ENCODE results near the gene C1orf141. TPM values are rescaled to one million over a fixed set of nuclear protein-coding genes. Genes with fewer than 3 reads are reported as not detected.

C1orf141 gene
- polyA plus RNA-seq, 1 donor (not counting 4 experiments of a cell fraction or from before 2014, with no cell fraction given) = not detected

DNA sequence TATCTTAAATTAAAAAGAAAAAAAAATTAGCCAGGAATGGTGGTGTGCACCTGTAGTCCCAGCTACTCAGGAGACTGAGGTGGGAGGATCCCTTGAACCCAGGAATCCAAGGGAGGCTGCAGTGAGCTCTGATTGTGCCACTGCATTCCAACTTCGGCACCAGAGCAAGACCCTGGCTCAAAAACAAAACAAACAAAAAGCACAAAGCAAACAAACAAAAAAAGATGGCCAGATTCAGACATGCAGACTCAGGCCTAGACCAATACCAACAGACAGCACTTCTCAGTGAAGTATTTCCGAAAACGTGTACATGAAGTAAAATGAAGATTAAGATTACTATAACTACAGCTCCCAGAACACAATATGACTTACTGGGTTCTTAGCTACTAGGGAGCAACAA is 91.4 kb downstream of the C1orf141 start:
- no peaks in the 10 kb centered on the region for H3K9me3 ChIP-seq (ENCODE audit: control insufficient read depth, low read depth, low read length)
- peaks cover 8 to 10% of the 10 kb centered on the region in 2 experiments for H3K36me3 ChIP-seq (ENCODE audit: control insufficient read depth in 2 of 2, extremely low read depth in 1 of 2, insufficient read depth in 2 of 2, low read length in 2 of 2)
- H3K27me3 ChIP-seq (ENCODE audit: control insufficient read depth, extremely low read depth, insufficient read depth, low read length) = no peaks in the 10 kb centered on the region
- H3K9me1 ChIP-seq (ENCODE audit: control insufficient read depth, extremely low read depth, insufficient read depth, low read length) = no peaks in the 10 kb centered on the region
- no peak overlapping the region for H2AFZ ChIP-seq (ENCODE audit: control insufficient read depth, low read length)
- no peak overlapping the region for H3K27ac ChIP-seq (ENCODE audit: control insufficient read depth, insufficient read depth, low read length)
- no peak overlapping the region for H3K4me3 ChIP-seq (ENCODE audit: control insufficient read depth in 2 of 3, extremely low read depth in 1 of 3, insufficient read depth in 2 of 3, low read depth in 1 of 3, low read length in 3 of 3)
- TF ChIP-seq EZH2 (IDR thresholded peaks at IDR 0.05; ENCODE audit: low read length) (no peak), CTCF (optimal IDR thresholded peaks at IDR 0.05 in 1 of 3, IDR thresholded peaks at IDR 0.05 in 1 of 3, conservative IDR thresholded peaks at IDR 0.05 in 1 of 3; ENCODE audit: extremely low read depth in 1 of 3, insufficient read depth in 2 of 3, low read length in 3 of 3) (no peak)
- no peak for FAIRE-seq
- no peaks in the 10 kb centered on the region for H4K20me1 ChIP-seq (ENCODE audit: control insufficient read depth, extremely low read depth, insufficient read depth, low read length)
- dilution Hi-C loops (cut with MboI; ENCODE audit: extremely low pct_ligation_motif_present, low sequenced_read_pairs) = no loop called here
- H3K79me2 ChIP-seq (ENCODE audit: control insufficient read depth, insufficient read depth, low read length) = no peaks in the 10 kb centered on the region
- DNase-seq (ENCODE audit: low read depth, low spot score) = no peak
- H3K4me1 ChIP-seq (ENCODE audit: control insufficient read depth, extremely low read depth, insufficient read depth, low read length) = no peaks in the 10 kb centered on the region
- no peak overlapping the region for H3K4me2 ChIP-seq (ENCODE audit: control insufficient read depth, extremely low read depth, insufficient read depth, low read depth, low read length)
- H3K9ac ChIP-seq (ENCODE audit: control insufficient read depth, extremely low read depth, insufficient read depth, low read length) = no peak overlapping the region

Small RNA genes within 50 kb of the gene (small RNA-seq; reads per million reads assigned to genes)
- 0 reads per million in 3 experiments for gene RF00322 (ENCODE audit: insufficient read length in 3 of 3, low read depth in 3 of 3, low replicate concordance in 1 of 3)

Other genes with a start within 250 kb of the C1orf141 start
- 1.4 to 4.1 TPM (median 3.7 TPM) in 3 replicates for gene DNAI4, start 210.1 kb downstream of the C1orf141 start, polyA plus RNA-seq
- gene MIER1, start 210.0 kb downstream of the C1orf141 start, polyA plus RNA-seq = 11.4 to 20.7 TPM (median 14.8 TPM) in 3 replicates
- gene SLC35D1, start 80.8 kb downstream of the C1orf141 start, polyA plus RNA-seq = 12.2 to 13.5 TPM (median 12.6 TPM) in 3 replicates
- gene IL23R, start 31.5 kb upstream of the C1orf141 start, polyA plus RNA-seq = 0.03 TPM in 1 of 3 replicates, not detected in the others
- gene IL12RB2, start 172.9 kb upstream of the C1orf141 start, polyA plus RNA-seq = 0.63 to 1.0 TPM (median 0.67 TPM) in 3 replicates